Adrenal gland (tissue), 5 donors: ENCODE measurements around the gene PHACTR2.
"Not testable (repeated sequence)": the region's sequence is repeated elsewhere in the genome, so short reads cannot be mapped to it uniquely, and the experiment has no call there.

Source experiments
- POLR2A ChIP-seq, 2 donors: fragments of 450-650 bp; IDR thresholded peaks; one replicate each; pipeline ENCODE4 v1.6.1; 2017; ENCODE audit warnings: antibody characterized with exemption in 2 of 2, mild to moderate bottlenecking in 2 of 2, moderate library complexity in 1 of 2
- TF ChIP-seq, protein P1 (sequence below), 6 experiments: fragments of 450-650 bp in 4 of 6; fragments of 200-600 bp in 2 of 6; sonication (generic) in 1 of 6; IDR thresholded peaks; 1 replicate in 5 of 6; 2 replicates in 1 of 6; pipeline versions ENCODE4 v1.5.1 to v1.8.0; 2016 to 2021; ENCODE audit warnings: antibody characterized with exemption in 6 of 6, mild to moderate bottlenecking in 2 of 6, moderate library complexity in 1 of 6
- donor health status: DM: no; HTN: no; CAD: no.

GRCh38 chr6:143874503-143874902 lies 196.7 kb downstream of the PHACTR2 start:
- TF ChIP-seq, protein P1, sequence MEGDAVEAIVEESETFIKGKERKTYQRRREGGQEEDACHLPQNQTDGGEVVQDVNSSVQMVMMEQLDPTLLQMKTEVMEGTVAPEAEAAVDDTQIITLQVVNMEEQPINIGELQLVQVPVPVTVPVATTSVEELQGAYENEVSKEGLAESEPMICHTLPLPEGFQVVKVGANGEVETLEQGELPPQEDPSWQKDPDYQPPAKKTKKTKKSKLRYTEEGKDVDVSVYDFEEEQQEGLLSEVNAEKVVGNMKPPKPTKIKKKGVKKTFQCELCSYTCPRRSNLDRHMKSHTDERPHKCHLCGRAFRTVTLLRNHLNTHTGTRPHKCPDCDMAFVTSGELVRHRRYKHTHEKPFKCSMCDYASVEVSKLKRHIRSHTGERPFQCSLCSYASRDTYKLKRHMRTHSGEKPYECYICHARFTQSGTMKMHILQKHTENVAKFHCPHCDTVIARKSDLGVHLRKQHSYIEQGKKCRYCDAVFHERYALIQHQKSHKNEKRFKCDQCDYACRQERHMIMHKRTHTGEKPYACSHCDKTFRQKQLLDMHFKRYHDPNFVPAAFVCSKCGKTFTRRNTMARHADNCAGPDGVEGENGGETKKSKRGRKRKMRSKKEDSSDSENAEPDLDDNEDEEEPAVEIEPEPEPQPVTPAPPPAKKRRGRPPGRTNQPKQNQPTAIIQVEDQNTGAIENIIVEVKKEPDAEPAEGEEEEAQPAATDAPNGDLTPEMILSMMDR (IDR thresholded peaks at IDR 0.05) = not testable (repeated sequence)
- TF ChIP-seq POLR2A (IDR thresholded peaks at IDR 0.05) = not testable (repeated sequence)
